GM12878 (cell line): ENCODE data around the gene IP6K3.

Experiments
- HCFC1 ChIP-seq: fragments of 150-350 bp; IDR thresholded peaks from 2 replicates; pipeline ENCODE4 v1.6.1; 2014; ENCODE audit warnings: low read length
- POLR2A ChIP-seq: IDR thresholded peaks from 2 replicates; pipeline ENCODE4 v1.6.1; 2011; ENCODE audit warnings: low read depth, mild to moderate bottlenecking, low read length
- SMAD1 ChIP-seq: fragments of 450-650 bp; IDR thresholded peaks from 2 replicates; pipeline ENCODE4 v1.6.1; 2018; ENCODE audit warnings: mild to moderate bottlenecking, low read depth; ENCODE audit not compliant: partially characterized antibody
- ZBTB11 ChIP-seq: fragments of 450-650 bp; formaldehyde crosslinking; IDR thresholded peaks from 2 replicates; pipeline ENCODE4 v1.5.0; 2022; ENCODE audit warnings: mild to moderate bottlenecking, missing genetic modification characterization
- ZNF274 ChIP-seq: IDR thresholded peaks from one replicate; pipeline ENCODE4 v1.8.0; 2011; ENCODE audit not compliant: insufficient read length, insufficient read depth
- ZNF687 ChIP-seq: fragments of 450-650 bp; IDR thresholded peaks from 2 replicates; pipeline ENCODE4 v1.6.1; 2017; ENCODE audit warnings: mild to moderate bottlenecking, moderate library complexity
- TF ChIP-seq, protein P1 (sequence below): fragments of 450-650 bp; IDR thresholded peaks from 2 replicates; pipeline ENCODE4 v1.6.1; 2017; ENCODE audit warnings: mild to moderate bottlenecking
- TF ChIP-seq, protein P2 (sequence below), 3 experiments: IDR thresholded peaks in 2 of 3; conservative IDR thresholded peaks in 1 of 3; 2 replicates each; pipeline ENCODE4 v1.5.1; 2011; ENCODE audit warnings: low read depth in 3 of 3, low read length in 3 of 3, mild to moderate bottlenecking in 3 of 3, control low read depth in 2 of 3, moderate library complexity in 2 of 3, inconsistent platforms in 1 of 3, mixed read lengths in 1 of 3; ENCODE audit not compliant: control insufficient read depth in 2 of 3, insufficient read depth in 1 of 3; ENCODE audit errors: extremely low read depth in 1 of 3

- TF ChIP-seq HCFC1, result no peak
- no peak for TF ChIP-seq SMAD1
- TF ChIP-seq, protein P1, sequence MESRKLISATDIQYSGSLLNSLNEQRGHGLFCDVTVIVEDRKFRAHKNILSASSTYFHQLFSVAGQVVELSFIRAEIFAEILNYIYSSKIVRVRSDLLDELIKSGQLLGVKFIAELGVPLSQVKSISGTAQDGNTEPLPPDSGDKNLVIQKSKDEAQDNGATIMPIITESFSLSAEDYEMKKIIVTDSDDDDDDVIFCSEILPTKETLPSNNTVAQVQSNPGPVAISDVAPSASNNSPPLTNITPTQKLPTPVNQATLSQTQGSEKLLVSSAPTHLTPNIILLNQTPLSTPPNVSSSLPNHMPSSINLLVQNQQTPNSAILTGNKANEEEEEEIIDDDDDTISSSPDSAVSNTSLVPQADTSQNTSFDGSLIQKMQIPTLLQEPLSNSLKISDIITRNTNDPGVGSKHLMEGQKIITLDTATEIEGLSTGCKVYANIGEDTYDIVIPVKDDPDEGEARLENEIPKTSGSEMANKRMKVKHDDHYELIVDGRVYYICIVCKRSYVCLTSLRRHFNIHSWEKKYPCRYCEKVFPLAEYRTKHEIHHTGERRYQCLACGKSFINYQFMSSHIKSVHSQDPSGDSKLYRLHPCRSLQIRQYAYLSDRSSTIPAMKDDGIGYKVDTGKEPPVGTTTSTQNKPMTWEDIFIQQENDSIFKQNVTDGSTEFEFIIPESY, result no peak
- no peak for TF ChIP-seq ZNF274
- TF ChIP-seq ZBTB11 (CRISPR knock-in tag), result no peak
- TF ChIP-seq ZNF687, result no peak
- TF ChIP-seq POLR2A, result no peak
- TF ChIP-seq, protein P2, sequence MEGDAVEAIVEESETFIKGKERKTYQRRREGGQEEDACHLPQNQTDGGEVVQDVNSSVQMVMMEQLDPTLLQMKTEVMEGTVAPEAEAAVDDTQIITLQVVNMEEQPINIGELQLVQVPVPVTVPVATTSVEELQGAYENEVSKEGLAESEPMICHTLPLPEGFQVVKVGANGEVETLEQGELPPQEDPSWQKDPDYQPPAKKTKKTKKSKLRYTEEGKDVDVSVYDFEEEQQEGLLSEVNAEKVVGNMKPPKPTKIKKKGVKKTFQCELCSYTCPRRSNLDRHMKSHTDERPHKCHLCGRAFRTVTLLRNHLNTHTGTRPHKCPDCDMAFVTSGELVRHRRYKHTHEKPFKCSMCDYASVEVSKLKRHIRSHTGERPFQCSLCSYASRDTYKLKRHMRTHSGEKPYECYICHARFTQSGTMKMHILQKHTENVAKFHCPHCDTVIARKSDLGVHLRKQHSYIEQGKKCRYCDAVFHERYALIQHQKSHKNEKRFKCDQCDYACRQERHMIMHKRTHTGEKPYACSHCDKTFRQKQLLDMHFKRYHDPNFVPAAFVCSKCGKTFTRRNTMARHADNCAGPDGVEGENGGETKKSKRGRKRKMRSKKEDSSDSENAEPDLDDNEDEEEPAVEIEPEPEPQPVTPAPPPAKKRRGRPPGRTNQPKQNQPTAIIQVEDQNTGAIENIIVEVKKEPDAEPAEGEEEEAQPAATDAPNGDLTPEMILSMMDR (IDR thresholded peaks at IDR 0.05 in 2 of 3, conservative IDR thresholded peaks at IDR 0.05 in 1 of 3; ENCODE audit: control insufficient read depth in 2 of 3, extremely low read depth in 1 of 3, insufficient read depth in 1 of 3, low read depth in 3 of 3, low read length in 3 of 3), result no peak
These were observed 11.5 kb downstream of the IP6K3 start for GRCh38 chr6:33735216-33735615.
